ENCODE data around the gene ADPRHL1.

The ADPRHL1 gene

GRCh38 chr13:113350065-113350937 is 103.0 kb downstream of the ADPRHL1 start:
- H3K4me3 ChIP-seq (ENCODE audit: low read depth, low read length) = no peak overlapping the region
- TF ChIP-seq CTCF (IDR thresholded peaks at IDR 0.05; ENCODE audit: low read depth, low read length) = no peak
